Endothelial cell of umbilical vein (primary cell): ENCODE results near the gene SH3D19.

ENCODE experiments used
- CTCF ChIP-seq, 2 donors: IDR thresholded peaks; 1 replicate in 1 of 2; 2 replicates in 1 of 2; pipeline ENCODE4 v1.5.1; 2011; ENCODE audit warnings: low read length in 2 of 2, mild to moderate bottlenecking in 2 of 2, moderate library complexity in 2 of 2, control low read depth in 1 of 2, inconsistent platforms in 1 of 2, low read depth in 1 of 2; ENCODE audit not compliant: insufficient read depth in 1 of 2; ENCODE audit errors: extremely low read depth in 1 of 2
- EZH2 ChIP-seq: IDR thresholded peaks from 2 replicates; pipeline ENCODE4 v1.6.1; 2012; ENCODE audit warnings: borderline replicate concordance, low read depth, mild to moderate bottlenecking, moderate library complexity, low read length, inconsistent platforms; ENCODE audit not compliant: severe bottlenecking
- POLR2AphosphoS5 ChIP-seq: IDR thresholded peaks from 2 replicates; pipeline ENCODE4 v1.6.1; 2012; ENCODE audit warnings: low read depth, mild to moderate bottlenecking, control low read depth, low read length, moderate library complexity; ENCODE audit not compliant: insufficient read depth

GRCh38 chr4:151175754-151176631 is 149.4 kb downstream of the SH3D19 start:
- TF ChIP-seq EZH2 (no peak), POLR2AphosphoS5 (no peak), CTCF (IDR thresholded peaks at IDR 0.05; ENCODE audit: extremely low read depth in 1 of 2, insufficient read depth in 1 of 2, low read depth in 1 of 2, low read length in 2 of 2) (no peak)
